ENCODE data around the gene PAX1.

PAX1 gene

DNA sequence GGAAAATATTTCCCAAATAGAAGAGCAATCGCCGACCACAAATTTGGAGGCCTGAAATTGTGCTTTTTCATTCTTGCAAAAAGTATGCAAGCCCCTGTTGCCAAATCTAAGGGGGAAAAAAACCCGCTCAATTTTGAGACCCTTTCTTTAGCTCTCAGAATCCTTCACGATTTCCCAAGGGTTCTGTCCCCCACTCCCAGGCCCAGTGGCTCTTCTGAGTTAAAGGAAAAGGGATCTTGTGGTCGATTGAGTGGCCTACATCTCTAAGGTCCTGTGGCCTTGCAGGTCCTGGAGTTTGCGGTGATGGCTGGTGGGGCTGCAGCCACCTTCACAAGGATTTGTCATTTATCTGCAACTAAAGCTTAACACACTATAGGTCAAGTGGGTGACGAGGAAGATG lies 1.8 kb downstream of the PAX1 start:
- H3K4me3 ChIP-seq (ENCODE audit: low read depth, low read length) = no peak overlapping the region
- DNase-seq (ENCODE audit: low read depth) = no peak
- no peak for TF ChIP-seq CTCF (IDR thresholded peaks at IDR 0.05; ENCODE audit: low read depth, low read length, missing control alignments)
- in situ Hi-C loops (cut with HindIII; ENCODE audit: low sequenced_read_pairs) = no loop called here

GRCh38 chr20:21707999-21708737 lies 2.7 kb downstream of the PAX1 start:
- no peak overlapping the region for H3K4me3 ChIP-seq (ENCODE audit: low read depth, low read length)
- DNase-seq (ENCODE audit: low read depth) = no peak
- in situ Hi-C loops (cut with HindIII; ENCODE audit: low sequenced_read_pairs) = no loop called here
- TF ChIP-seq CTCF (IDR thresholded peaks at IDR 0.05; ENCODE audit: low read depth, low read length, missing control alignments) = no peak

DNA sequence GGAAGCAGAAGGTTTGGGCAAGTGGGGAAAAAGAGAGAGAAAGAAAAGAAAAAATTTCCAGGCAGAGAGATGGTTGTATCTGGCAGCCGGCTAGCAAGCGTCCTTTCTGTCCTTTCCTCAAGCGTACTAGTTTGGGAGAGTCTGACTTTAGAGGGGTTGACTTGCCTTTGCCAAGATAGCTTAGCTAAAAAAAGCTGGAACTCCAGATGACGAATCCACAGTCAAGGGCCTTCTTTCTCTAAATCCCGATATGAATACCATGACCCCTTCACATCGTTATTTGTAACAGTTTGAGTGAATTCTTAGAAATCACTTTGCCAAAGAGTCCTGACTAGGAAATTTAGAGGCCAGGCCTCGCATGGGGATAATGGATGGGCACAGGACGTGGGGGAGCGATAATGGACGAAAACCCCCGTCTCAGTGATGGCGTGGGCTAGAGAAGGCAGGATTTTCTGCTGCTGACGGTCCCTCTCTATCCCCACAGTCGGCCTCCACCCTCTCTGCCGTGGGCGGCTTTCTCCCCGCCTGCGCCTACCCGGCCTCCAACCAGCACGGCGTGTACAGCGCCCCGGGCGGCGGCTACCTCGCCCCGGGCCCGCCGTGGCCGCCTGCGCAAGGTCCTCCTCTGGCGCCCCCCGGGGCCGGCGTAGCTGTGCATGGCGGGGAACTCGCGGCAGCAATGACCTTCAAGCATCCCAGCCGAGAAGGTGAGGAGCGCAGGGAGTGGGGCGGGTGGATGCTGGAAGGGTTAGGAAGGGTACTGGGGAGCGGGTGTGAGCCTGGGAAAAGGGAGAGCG lies 3.5 kb downstream of the PAX1 start:
- no peak overlapping the region for H3K4me3 ChIP-seq (ENCODE audit: low read depth, low read length)
- DNase-seq (ENCODE audit: low read depth) = no peak
- TF ChIP-seq CTCF (IDR thresholded peaks at IDR 0.05; ENCODE audit: low read depth, low read length, missing control alignments) = no peak
- in situ Hi-C loops (cut with HindIII; ENCODE audit: low sequenced_read_pairs) = no loop called here

DNA sequence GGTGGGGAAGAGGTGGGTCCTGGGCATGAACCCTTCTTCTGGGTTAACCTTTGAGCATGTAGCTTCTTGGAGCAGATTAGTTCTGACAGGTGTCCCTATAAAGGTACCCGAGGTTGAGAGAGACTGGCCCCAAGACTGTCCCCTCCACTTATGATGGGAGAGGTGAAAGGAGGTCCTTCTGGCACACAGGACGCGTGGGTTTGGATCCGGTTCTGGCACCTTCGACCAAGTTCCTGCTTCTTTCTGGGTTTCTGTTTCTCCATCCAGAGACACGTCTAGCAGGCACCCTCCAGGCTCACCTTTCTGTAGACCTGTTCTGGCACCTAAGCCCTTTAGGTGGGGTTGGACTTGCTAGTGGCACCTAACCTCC lies 4.1 kb downstream of the PAX1 start:
- DNase-seq (ENCODE audit: low read depth) = no peak
- in situ Hi-C loops (cut with HindIII; ENCODE audit: low sequenced_read_pairs) = no loop called here
- no peak for TF ChIP-seq CTCF (IDR thresholded peaks at IDR 0.05; ENCODE audit: low read depth, low read length, missing control alignments)
- H3K4me3 ChIP-seq (ENCODE audit: low read depth, low read length) = no peak overlapping the region

- in situ Hi-C loops (cut with HindIII; ENCODE audit: low sequenced_read_pairs) = no loop called here
- DNase-seq (ENCODE audit: low read depth) = no peak
- TF ChIP-seq CTCF (IDR thresholded peaks at IDR 0.05; ENCODE audit: low read depth, low read length, missing control alignments) = no peak
Observed at GRCh38 chr20:21710341-21710740, 4.9 kb downstream of the PAX1 start.

GRCh38 chr20:21710863-21711431 lies 5.5 kb downstream of the PAX1 start:
- DNase-seq (ENCODE audit: low read depth) = no peak
- H3K4me3 ChIP-seq (ENCODE audit: low read depth, low read length) = no peak overlapping the region
- no peak for TF ChIP-seq CTCF (IDR thresholded peaks at IDR 0.05; ENCODE audit: low read depth, low read length, missing control alignments)
- in situ Hi-C loops (cut with HindIII; ENCODE audit: low sequenced_read_pairs) = no loop called here

More at GRCh38 chr20:21710341-21710740, 4.9 kb downstream of the PAX1 start:
- no peak overlapping the region for H3K4me3 ChIP-seq (ENCODE audit: low read depth, low read length)

Data from astrocyte of the cerebellum (primary cell).